A549 (cell line): Measurements from ENCODE around the gene ATG4A. TPM values are rescaled to one million over a fixed set of nuclear protein-coding genes. Genes with fewer than 3 reads are reported as not detected.

Source experiments
- EHMT2 ChIP-seq: fragments of 200-600 bp; sonication (generic); IDR thresholded peaks from 2 replicates; pipeline ENCODE4 v1.6.1; 2016; ENCODE audit warnings: antibody characterized with exemption, low read depth, mild to moderate bottlenecking, moderate library complexity
- NPAS2 ChIP-seq: fragments of 250-450 bp; sonication (Bioruptor Pico); IDR thresholded peaks from 2 replicates; pipeline ENCODE4 v1.8.0; 2022; ENCODE audit warnings: mild to moderate bottlenecking, moderate library complexity, borderline replicate concordance
- TFCP2L1 ChIP-seq: fragments of 250-450 bp; sonication (Bioruptor Pico); IDR thresholded peaks from 2 replicates; pipeline ENCODE4 v1.5.0; 2021; ENCODE audit warnings: mild to moderate bottlenecking
- polyA plus RNA-seq, 4 experiments: library from polyadenylated mRNA; depleted of rRNA in 3 of 4; stranded (reverse); fragments of >200 nt; fragmentation: RNase III in 1 of 4; extraction: RNeasy Plus Mini Kit Qiagen cat#74134 plus additional on column Dnase treatment in 1 of 4; gene quantifications; 2 replicates in 3 of 4; 3 replicates in 1 of 4; pipeline ENCODE4 v1.2.3, GENCODE V29; 2011 to 2017

Gene ATG4A
- polyA plus RNA-seq, 2 of the 4 experiments (the other 2 are of a cell fraction) = 6.7 to 14.3 TPM

DNA sequence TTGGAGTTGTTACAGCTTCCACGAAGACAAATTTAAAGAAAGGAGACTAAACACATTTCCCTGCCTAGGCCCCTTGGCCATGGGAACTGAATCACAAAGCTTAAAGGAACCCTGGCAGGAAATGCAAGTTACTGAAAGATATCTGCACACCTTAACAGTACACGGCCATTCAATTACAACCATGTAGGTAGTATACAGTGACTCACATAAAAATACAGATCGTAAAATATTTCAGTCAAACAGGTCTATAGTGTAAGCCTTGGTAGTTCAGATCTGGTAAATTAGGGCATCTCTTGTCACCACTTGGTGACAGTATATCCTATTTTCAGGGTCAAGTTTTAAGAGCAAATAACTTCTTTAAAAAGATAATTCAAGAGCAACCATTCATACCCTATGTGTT, 112.0 kb downstream of the ATG4A start (continued):
- no peak for TF ChIP-seq EHMT2
- no peak for TF ChIP-seq NPAS2 (CRISPR knock-in tag)
- TF ChIP-seq TFCP2L1 (CRISPR knock-in tag) = no peak

Other genes with a start within 250 kb of the ATG4A start
- gene TEX13B, start 109.4 kb upstream of the ATG4A start, polyA plus RNA-seq (2011; rRNA removed) = not detected in 2 replicates
- not detected in 3 replicates for gene TEX13B, start 109.4 kb upstream of the ATG4A start, polyA plus RNA-seq (2017; fragmentation: RNase III; extraction: RNeasy Plus Mini Kit Qiagen cat#74134 plus additional on column Dnase treatment)
- gene VSIG1, start 46.7 kb upstream of the ATG4A start, polyA plus RNA-seq (2011; rRNA removed) = 1.2 and 1.3 TPM in 2 replicates
- 0.09 to 0.17 TPM (median 0.11 TPM) in 3 replicates for gene VSIG1, start 46.7 kb upstream of the ATG4A start, polyA plus RNA-seq (2017; fragmentation: RNase III; extraction: RNeasy Plus Mini Kit Qiagen cat#74134 plus additional on column Dnase treatment)
- gene PSMD10, start 236 bp upstream of the ATG4A start, polyA plus RNA-seq (2011; rRNA removed) = 132 and 163 TPM in 2 replicates
- 92.2 to 118 TPM (median 109 TPM) in 3 replicates for gene PSMD10, start 236 bp upstream of the ATG4A start, polyA plus RNA-seq (2017; fragmentation: RNase III; extraction: RNeasy Plus Mini Kit Qiagen cat#74134 plus additional on column Dnase treatment)